HS-5 (cell line): ENCODE data around the gene IPCEF1.

Source experiments
- DNase-seq: peaks from one replicate; pipeline ENCODE4 v3.0.0-alpha.2; 2012; ENCODE audit warnings: low read depth

IPCEF1 gene

DNA sequence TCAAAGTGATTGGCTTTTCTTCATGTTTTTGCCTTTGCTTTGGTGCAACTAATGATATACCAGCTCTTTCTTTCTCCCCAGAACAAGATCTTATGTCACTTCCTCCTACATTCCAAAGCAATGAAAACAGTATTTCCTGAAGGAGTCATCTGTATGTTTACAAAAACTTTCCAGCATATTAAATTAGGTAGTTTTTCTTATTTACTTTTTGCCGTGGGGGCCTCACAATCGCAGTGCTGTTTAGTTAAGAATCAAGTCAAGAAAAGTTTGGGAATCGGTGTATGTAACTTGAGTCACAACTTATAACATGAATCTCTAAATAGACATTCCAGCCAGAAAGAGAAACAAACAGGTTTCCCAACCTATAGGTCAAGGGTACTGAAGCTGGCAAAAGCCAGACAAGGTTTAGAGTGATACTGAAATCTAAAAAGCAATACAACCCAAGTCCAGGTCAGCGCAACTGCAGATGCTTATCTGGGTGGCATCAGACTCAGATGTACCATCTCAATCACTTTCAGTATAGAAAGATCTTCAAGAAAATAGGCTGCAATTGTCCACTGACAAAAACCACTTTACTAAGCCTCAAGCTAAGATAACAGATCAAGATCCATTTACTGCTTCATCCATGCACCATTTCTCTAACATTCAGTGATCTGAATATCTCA, 63.6 kb downstream of the IPCEF1 start:
- peak; percentile 49 for DNase-seq

DNA sequence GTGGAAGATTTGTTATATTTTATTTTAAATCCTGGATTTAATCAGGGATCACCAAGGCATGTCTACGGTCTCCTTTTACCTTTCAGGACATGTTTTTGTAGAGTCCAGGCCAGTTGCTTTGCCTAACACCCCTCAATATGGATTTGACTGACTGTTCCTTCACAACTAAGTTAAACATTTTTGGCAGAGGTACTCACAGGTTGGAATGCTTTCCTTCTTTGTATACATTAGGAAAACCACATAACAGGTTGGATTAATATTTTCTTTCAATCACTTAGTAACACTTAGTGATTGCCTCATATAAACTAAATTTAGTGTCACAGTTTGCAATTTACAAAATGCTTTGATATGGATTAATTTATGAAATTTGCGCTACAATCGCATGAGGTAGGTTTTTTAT, 64.5 kb downstream of the IPCEF1 start:
- DNase-seq = no peak

DNA sequence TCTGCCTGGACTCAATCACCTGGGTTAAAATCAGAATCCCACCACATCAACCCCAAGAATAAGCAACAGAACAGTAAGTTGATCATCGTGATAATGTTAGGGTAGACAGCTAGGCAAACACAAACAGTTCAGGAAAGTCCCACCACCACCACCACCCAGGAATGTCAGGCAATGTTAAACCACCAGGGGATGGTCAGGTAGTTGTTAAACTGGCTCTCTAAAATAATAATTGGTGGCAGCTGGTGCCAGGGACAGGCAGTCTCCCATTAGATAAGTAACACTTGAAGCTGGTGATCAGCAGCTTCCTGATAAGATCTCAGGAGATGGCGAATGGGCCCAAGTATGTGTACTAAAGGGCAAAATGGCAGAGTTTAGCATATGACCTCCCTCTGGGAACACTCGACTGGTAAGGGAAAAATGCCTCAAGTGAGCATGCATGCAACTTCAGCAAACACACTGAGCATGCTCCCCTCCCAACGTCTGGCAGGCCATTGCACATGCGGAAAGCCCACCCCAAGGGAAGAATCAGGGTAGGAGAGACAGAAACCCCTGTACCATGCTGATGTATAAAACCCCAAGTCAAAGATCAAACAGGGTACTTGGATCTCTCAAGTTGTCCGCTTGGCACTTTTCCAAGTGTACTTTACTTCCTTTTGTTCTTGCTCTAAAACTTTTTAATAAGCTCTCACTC, 66.6 kb downstream of the IPCEF1 start:
- no peak for DNase-seq

DNA sequence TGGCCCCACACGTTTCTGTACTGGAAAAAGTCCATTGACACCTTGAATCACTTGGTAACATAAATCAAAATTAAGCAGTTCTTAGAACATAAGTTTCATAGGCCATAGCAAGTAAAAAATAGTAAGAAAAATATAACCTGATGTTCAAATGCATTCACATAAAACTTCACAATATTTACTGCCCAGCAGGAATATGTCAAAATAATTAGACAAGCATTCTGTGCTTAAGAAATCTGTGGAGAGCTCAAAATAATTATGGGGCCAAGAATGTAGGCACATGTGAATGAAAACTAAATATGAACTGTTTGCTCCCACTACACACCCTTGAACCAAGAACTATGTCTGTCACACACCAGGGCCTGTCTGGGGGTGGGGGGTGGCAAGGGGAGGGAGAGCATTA, 70.8 kb downstream of the IPCEF1 start:
- DNase-seq = no peak

DNA sequence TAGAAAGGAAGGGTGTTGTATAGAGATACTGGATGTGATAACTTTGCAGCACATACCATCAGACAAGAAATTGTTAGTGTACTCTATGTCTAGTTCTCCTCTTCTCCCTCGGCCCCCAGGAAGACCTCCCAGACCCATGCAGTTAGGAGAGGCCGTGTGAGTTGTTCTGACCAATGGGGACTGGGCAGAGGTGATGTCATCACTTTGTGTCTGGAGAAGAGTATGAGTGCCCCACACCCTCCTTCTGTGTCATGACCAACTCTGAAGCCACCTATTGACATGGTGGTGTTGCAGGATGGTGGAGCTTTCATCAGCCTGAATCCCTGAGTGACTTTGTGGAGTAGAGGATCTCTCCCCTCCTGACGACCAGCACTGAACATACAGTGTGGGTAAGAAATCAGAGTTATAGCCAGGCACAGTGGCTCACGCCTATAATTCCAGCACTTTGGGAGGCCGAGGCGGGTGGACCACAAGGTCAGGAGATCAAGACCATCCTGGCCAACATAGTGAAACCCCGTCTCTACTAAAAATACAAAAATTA, 72.2 kb downstream of the IPCEF1 start:
- no peak for DNase-seq

DNA sequence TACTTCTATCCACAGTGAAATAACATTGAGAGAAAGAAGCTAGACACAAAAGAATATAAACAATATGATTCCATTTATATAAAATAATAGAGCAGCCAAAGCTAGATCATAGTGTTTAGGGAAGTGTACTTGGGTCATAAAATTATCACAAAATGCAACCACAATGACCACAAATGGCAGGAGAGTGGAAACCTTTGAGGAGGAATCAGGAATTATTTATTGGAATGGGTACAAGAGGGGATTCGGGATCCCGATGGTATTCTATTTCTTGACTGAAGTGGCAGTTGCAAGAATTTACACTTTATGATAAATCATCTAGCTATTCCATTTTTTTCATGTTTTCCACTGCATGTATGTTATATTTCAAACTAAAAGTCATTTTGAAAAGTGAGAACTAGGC, 76.1 kb downstream of the IPCEF1 start:
- no peak for DNase-seq

DNA sequence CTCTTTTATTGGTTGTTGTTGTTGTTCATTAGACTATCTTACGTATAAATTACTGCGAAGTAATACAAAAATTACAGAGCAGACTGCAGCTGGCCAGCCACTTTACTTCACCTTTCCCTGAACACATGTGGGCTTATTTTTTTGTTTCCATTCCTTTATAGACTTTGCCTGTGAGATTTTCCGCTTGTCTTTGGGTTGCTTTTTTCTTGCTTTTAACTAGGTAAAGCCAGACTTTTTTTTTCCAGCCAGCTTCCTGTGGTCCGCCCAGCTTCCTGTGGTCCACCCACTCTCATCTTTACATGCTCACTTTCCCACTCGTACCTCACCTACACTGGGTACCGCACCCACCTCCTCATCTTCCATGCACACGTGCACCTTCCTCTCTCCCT, 79.0 kb downstream of the IPCEF1 start:
- DNase-seq = no peak

DNA sequence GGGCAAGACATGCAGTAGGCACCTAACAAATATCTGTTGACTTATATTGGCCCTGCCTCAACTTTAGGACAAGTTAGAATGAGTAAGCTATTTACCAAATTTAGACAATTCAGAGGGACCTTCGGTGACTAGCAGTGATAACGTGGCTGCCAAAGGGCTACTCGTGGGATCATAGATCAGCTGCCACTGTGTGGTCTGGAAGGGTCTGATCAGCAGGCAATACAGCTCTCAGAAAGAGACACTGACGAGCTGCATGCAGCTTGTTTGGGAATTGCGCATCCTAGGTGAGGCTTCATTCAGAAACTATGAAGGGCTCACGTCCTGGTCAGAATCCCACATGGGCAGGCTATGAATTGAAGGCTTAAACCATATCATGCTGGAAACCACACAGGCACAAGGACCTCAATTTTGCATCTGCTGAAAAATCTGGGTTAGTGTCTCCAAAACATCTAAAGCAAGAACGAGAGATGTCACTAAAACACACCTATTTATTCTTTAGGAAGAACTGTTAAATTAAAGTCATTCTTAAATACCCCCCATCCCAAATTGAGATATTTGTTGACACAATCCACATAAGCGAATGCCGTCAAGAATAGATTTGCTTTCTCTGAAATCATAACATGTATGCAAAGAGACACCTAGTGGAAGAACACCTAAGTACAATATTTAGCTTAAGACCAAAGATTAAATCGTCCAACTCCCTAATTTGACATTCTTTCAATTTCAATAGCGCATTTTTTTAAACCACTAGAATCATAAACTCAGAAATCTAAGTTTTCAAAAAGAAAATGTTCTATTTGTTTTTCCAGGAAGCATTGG, 79.6 kb downstream of the IPCEF1 start:
- no peak for DNase-seq

DNA sequence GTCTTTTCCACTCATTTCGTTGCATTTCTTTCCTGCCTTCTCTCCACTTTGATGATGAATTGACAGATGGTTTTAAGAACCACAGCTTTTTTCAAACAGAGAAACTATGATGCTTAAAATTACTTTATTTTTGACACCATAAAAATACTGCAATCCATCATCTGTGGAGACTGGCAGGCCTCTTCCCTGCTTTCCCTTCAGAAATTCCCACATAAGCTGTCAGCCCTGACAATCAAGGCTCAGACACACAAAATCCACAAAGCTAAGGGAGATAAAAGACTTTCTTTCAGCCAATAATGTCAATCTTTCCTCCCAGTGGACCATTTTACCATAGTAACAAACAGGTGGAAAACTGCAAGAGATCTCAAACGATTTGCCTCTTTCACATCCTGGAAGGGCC, 82.4 kb downstream of the IPCEF1 start:
- no peak for DNase-seq

DNA sequence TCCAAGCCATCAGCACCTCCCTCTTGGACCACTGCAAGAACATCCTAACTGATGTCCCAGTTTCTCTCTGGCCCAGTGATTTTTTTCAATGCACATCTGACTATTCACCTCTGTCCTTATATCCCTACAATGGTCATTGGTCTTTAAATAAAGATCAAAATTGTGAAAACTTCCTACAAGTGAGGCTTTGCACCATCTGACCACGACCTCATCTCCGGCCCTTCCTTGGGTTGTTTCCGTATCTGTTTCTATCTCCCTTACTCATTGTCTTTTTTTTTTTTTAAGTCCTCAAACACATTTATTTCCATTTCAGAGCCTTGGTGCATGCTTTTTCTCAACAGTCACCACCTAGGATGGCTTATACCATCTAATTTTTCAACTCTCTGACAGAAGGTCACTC, 88.1 kb downstream of the IPCEF1 start:
- no peak for DNase-seq

DNA sequence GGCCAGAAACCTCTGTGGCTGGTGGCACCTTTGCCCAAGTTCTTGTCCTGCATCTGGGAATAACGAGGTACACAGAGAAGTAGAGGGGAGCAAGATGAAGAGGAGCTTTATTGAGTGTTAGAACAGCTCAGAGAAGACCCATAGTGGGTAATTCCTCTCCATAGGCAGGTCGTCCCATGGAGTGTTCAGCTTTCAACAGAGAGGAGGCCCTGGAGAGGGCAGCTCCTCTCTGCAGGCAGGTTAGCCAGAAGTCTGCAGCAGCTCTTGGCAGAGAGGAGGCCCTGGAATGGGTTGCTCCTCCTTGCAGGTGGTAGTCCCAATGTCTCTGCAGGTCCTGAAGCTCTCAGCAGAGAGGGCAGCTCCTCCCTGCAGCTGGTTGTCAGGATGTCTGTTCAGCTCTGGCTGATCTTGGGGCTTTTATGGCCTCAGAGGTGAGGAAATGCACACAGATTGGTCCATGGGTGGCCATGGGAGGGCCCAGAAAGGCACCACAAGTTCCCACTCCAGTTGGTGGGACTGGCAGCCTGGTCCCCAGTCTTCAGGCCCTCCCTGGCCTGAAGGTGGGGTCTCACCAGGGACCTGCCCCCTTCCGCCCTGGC, 89.0 kb downstream of the IPCEF1 start:
- no peak for DNase-seq

DNA sequence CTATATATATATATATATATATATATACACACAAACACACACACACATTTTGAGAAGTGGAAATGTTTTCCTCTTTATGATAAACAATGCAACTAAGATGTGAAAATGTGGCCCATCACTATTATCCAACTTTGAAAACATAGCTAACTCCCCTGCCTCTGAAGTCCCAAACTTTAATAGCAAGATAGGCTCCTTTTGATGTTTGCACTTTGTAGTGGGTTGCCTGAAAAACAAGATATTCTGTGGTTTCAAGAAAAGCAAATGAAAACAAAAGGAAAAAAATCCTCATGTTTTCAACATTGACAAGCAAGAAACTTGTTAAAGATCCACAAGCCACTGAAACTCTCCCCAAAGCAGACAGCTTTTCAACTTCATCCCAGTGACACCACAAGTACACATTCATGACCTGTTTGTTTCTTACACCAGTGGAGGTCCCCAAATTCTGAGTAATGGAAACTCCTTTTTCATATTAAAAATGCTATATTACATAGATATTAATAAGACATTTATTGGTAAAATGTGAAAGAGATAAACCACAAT, 90.0 kb downstream of the IPCEF1 start:
- no peak for DNase-seq

DNA sequence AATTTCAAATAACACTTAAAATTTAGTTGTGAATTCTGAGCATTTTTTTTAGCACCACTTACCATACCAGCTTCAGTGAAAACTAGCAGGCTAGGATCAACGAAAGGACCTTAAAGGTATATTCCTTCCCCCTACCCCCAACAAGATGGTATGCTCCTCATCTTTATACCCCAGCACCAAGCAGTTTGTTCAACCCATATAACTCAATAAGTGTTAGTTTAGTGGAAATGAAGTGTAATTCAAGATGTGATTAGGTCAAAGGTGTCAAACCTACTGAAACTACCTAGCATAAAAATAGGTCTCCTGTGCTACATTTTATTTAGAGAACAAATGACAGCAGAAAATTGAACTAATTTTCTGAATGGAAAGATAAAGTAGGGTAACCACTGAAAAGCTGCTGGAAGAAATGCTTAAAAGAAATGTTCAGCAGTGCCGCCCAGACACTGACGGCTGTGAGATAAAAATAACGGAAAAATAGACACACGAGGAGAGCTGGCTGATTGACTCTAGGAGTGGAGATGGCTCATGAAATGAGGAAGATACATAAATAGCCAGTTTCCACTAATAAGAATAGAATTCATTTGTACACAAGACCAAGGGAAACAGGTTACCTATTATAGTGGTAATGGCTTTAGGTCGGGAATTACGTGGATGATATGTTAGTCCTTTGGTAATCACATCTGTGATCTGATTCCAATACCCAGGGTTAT, 94.8 kb downstream of the IPCEF1 start:
- no peak for DNase-seq

DNA sequence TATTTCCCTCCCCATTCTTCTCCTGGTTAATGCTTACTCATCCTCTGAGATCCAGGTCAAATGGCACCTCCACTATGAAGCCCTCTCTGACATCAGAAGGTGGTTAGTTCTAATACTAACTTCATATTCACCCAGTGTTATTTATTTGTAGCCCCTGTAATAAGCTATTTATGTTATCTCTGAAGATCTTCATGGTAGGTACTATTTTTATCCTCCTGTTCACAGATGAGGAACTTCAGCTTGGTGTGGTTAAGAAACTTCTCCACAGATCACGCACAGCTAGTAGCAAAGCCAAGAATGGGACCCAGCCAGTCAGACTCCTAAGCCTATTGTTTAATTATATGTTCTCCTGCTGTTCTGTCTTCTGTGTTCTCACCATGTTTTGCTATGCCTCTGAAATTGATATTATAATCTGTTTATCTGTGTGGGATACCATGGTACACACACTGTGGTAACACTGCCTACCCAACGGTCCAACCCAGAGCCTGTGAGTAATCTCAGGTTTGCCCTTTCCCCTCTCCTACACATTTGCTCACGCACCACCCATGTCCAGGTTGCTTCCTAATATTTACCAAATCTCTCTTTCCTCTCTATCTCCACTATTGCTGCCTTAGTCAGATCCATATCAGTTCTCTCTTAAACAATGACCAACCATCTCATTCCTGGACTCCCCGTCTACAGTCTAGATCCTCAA, 98.4 kb downstream of the IPCEF1 start:
- no peak for DNase-seq

DNA sequence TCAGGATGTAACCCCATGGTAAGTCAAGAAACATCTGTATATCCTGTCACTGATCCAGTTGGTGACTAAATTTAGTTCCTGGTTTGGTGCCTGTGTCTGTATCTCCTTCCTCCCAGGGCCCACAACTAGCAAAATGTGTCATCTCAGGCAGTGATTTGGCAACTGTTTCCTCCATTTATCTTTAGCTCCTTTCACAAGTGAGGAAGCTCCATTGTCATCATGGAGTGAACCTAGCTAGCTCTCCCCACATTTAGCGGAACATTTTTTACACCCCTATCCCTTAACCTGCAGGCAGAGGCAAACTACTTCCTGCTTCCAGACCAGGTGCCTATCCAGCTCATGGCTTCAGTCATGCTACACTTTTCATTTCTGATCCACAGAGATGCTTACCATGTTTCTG, 99.5 kb downstream of the IPCEF1 start:
- DNase-seq = no peak

DNA sequence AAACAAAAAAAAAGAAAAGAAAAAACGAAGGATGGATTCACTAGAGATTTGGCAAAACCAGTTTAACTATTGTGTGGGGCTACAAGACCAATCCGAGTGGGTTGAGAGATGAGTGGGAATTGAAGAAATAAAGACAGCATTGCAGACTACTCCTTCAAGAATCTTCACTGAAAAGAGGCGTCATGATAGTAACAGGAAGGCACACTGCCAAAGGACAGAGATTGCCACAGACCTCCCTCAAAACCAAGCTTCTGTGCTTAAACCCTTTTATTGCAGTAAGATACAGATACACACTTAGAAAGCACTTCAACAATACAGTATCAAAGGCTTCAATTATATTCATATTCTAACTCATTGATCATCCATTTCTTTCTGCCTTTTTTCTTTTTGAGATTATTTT, 103.9 kb downstream of the IPCEF1 start:
- DNase-seq = no peak

DNA sequence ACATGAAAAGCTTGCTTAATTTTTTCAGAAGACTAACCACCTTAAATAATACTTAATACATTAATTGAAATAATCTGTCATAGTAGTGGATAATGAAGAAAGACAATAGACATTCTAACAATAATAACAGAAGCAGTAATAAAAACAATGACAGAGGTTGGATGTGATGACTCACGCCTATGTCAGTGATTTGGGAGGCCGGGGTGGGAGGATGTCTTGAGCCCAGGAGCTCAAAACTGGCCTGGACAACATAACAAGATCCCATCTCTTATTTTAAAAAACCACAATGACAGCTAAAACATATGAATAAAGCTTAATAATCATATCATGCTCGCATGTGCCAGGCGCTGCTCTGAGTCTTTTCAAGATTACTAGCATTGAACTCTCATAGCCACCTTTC, 105.5 kb downstream of the IPCEF1 start:
- no peak for DNase-seq

DNA sequence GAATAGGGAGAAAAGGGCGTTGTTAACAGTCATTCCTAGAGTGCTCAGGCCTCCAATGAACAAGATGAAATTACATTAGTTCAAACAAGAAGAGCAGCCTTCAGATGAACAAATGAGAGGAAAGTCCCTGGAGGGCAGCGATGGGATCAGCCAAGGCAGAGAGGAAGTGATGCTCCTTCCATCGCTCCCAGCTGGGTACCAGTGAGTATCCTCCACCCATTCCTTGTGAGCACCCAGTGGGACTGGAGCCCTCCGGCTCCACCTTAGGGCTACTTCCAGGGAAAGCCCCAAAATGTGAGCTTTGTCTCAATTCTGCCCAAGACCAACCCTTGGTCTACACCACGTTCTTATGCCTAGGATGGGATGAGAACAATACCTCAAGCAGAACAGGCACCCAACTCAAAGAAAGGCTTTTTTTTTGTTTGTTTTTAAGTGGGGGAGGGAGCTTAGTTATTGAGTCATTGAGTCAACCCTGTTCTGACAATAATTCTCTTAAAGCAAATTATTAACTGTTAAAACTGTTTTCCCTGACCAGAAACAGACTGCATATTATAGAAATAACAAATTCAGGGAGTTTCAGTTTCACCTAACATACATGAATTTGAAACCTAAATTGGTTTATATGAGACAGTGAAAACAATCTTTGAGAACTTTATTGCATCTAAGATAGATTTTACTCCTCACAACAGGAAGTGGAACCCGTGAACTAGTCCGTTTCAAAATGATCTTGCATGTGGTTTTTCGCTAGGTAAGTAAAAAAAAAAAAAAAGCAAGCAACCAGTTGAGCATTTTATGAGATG, 106.9 kb downstream of the IPCEF1 start:
- no peak for DNase-seq

DNA sequence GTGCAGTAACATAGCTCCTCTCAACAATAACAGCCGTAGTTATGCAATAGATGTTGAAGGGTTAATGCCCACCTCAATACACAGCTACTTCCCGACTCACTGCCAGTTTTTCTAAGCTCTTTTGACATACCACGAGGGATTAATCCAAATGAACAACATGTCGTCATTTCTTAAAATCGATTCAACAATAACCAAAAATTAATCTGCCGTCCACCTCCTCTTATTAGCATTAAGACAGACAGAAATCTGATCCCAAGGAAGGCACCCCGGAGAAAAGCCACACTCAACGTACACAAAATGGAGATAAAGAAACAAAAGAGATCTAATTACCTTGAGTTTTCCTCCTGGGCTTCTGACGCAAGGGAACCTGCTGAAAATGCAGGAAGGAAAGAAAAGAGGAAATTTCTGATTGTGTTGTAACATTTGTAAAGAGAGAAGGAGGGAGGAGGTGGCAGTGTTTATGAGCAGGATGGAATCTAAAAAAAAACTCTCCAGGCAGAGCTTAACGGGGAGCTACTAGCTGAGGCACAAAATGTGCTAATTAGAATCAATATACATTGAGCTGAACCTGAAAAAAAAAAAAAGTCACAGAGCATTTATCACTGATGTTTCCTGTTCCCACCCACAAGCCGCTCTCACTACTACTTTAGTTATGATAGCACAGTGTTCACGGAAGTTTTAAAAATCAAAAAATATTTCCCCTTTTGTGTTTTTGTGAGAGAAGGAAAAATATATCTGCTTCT, 109.3 kb downstream of the IPCEF1 start:
- no peak for DNase-seq
